K562 (cell line): ENCODE measurements around the gene PAH. TPM values are rescaled to one million over a fixed set of nuclear protein-coding genes. Genes with fewer than 3 reads are reported as not detected.

Source experiments
- ATAC-seq: fragments of 200-7000 bp; cut with Tn5 transposase; 3 replicates; pipeline ENCODE4 v1.9.1; 2020; ENCODE audit warnings: moderate library complexity
- BruUV-seq: library from RNA; stranded (reverse); fragments of 400-500 nt; replicated peaks from 2 replicates; lab custom pipeline; 2021; lab: Mats Ljungman, UMichigan
- CTCF ChIA-PET: fragments of 300-600 bp; formaldehyde crosslinking; extraction: SDS; loops from one replicate; lab custom pipeline; 2021; ENCODE audit warnings: low intra/inter-chr PET ratio; lab: Yijun Ruan, JAX
- POLR2A ChIA-PET: fragments of 300-600, 350-650 bp; sonication (Branson Sonifier 250); formaldehyde crosslinking; extraction: SDS; loops from one replicate; lab custom pipeline; 2021; ENCODE audit warnings: antibody characterized with exemption, inconsistent platforms; lab: Yijun Ruan, JAX
- DNase-seq, 4 experiments: peaks; one replicate each; pipeline versions ENCODE4 v3.0.0 to v3.0.0-alpha.2; 2011 to 2018; ENCODE audit warnings: low spot score in 3 of 4, mixed read lengths in 3 of 4; ENCODE audit errors: extremely low read depth in 1 of 4
- FAIRE-seq: peaks from 2 replicates; lab custom pipeline; 2011; peaks lifted over from hg19 to GRCh38; lab: Jason Lieb, UNC
- H2AFZ ChIP-seq: 2 replicates; pipeline ENCODE4 v1.6.0; 2011; ENCODE audit warnings: low read depth, low read length, control low read depth, inconsistent platforms
- H3K27ac ChIP-seq: fragments of 200-600 bp; 3 replicates; pipeline ENCODE4 v1.8.0; 2011; ENCODE audit warnings: low read depth, mild to moderate bottlenecking, control low read depth, inconsistent platforms, low read length, moderate library complexity, mixed read lengths; ENCODE audit errors: extremely low read depth
- H3K27me3 ChIP-seq, 2 experiments: fragments of 300-600 bp in 1 of 2; 2 replicates in 1 of 2; 3 replicates in 1 of 2; pipeline versions ENCODE4 v1.6.0 to v1.8.0; 2011; ENCODE audit warnings: inconsistent platforms in 2 of 2, low read length in 2 of 2, mild to moderate bottlenecking in 1 of 2, mixed read lengths in 1 of 2, moderate library complexity in 1 of 2; ENCODE audit not compliant: control insufficient read depth in 2 of 2, insufficient read depth in 2 of 2
- H3K36me3 ChIP-seq: fragments of 300-600 bp; 3 replicates; pipeline ENCODE4 v1.8.0; 2011; ENCODE audit warnings: mild to moderate bottlenecking, low read length, inconsistent platforms; ENCODE audit not compliant: control insufficient read depth, insufficient read depth
- H3K4me1 ChIP-seq, 2 experiments: fragments of 200-600 bp in 1 of 2; replicated peaks in 1 of 2; 2 replicates in 1 of 2; 3 replicates in 1 of 2; pipeline versions ENCODE4 v1.5.1 to v1.8.0; 2011; ENCODE audit warnings: inconsistent platforms in 2 of 2, low read length in 2 of 2, mild to moderate bottlenecking in 1 of 2, mixed read lengths in 1 of 2, moderate library complexity in 1 of 2; ENCODE audit not compliant: control insufficient read depth in 2 of 2, insufficient read depth in 2 of 2
- H3K4me2 ChIP-seq: 2 replicates; pipeline ENCODE4 v1.6.1; 2011; ENCODE audit warnings: low read length, control low read depth, inconsistent platforms, mixed read lengths; ENCODE audit not compliant: insufficient read depth
- H3K4me3 ChIP-seq: fragments of 200-600 bp; sonication (generic), shearing (Covaris generic); 2 replicates; pipeline ENCODE4 v1.5.1; 2016; ENCODE audit warnings: control low read depth, inconsistent platforms
- H3K79me2 ChIP-seq: fragments of 200-600 bp; 3 replicates; pipeline ENCODE4 v1.8.0; 2011; ENCODE audit warnings: low read length, inconsistent platforms; ENCODE audit not compliant: control insufficient read depth, insufficient read depth
- H3K9ac ChIP-seq, 2 experiments: 2 replicates each; pipeline versions ENCODE4 v1.6.0 to v1.6.1; 2011; ENCODE audit warnings: low read depth in 2 of 2, low read length in 2 of 2, control low read depth in 1 of 2, inconsistent platforms in 1 of 2, mild to moderate bottlenecking in 1 of 2, mixed read lengths in 1 of 2; ENCODE audit not compliant: insufficient read depth in 1 of 2
- H3K9me1 ChIP-seq: one replicate; pipeline ENCODE4 v1.6.0; 2011; ENCODE audit warnings: inconsistent platforms, mild to moderate bottlenecking, low read length, moderate library complexity; ENCODE audit not compliant: control insufficient read depth, insufficient read depth
- H3K9me3 ChIP-seq: replicated peaks from 2 replicates; pipeline ENCODE4 v1.5.1; 2011; ENCODE audit warnings: low read depth, low read length, inconsistent platforms; ENCODE audit not compliant: control insufficient read depth, insufficient read depth
- H4K20me1 ChIP-seq: replicated peaks from 2 replicates; pipeline ENCODE4 v1.6.1; 2011; ENCODE audit warnings: low read length, inconsistent platforms, mixed read lengths; ENCODE audit not compliant: control insufficient read depth, insufficient read depth
- CBFB ChIP-seq: sonication (generic); formaldehyde crosslinking; IDR thresholded peaks from 2 replicates; pipeline ENCODE4 v1.4.0; 2020; ENCODE audit warnings: mild to moderate bottlenecking, missing genetic modification reagents
- DNMT1 ChIP-seq: fragments of 450-650 bp; IDR thresholded peaks from 2 replicates; pipeline ENCODE4 v1.6.1; 2016; ENCODE audit warnings: antibody characterized with exemption, mild to moderate bottlenecking
- RAD21 ChIP-seq, 2 experiments: fragments of 250-450 bp in 1 of 2; fragments of 450-650 bp in 1 of 2; sonication (Bioruptor Pico) in 1 of 2; formaldehyde crosslinking in 1 of 2; IDR thresholded peaks in 1 of 2; conservative IDR thresholded peaks in 1 of 2; 2 replicates each; pipeline versions ENCODE4 v1.4.0 to v1.8.0; 2020 to 2022; ENCODE audit warnings: mild to moderate bottlenecking in 2 of 2, moderate library complexity in 1 of 2
- WGBS: fragments of 100-300 bp; shearing (Covaris generic); methylation state at CpG from one replicate; pipeline ENCODE4 v1.1.6; 2016; ENCODE audit warnings: low coverage, mixed read lengths; ENCODE audit not compliant: insufficient coverage; ENCODE audit errors: missing lambda C conversion rate; 5-methylcytosine and 5-hydroxymethylcytosine counted together
- in situ Hi-C: fragments of 300-500 bp; cut with MboI; formaldehyde crosslinking; loops from 4 replicates; pipeline ENCODE4 v1.15.0; 2018; ENCODE audit warnings: inconsistent platforms, mixed read lengths
- intact Hi-C: fragments of 100-400 bp; cut with micrococcal nuclease; formaldehyde crosslinking; loops from 2 replicates; pipeline ENCODE4 v1.14.2; 2022
- polyA plus RNA-seq, 8 experiments: library from polyadenylated mRNA; depleted of rRNA in 4 of 8; stranded (reverse) in 5 of 8; unstranded in 3 of 8; fragments of >200 nt; fragmentation: Nextera tagmentation in 2 of 8; fragmentation: Illumina TruSeq in 1 of 8; extraction: Ambion mirVana in 2 of 8; extraction: Trizol in 1 of 8; gene quantifications; 2 replicates each; pipeline versions ENCODE4 v1.2.1 to v1.2.3, GENCODE V29; 2011 to 2014; ENCODE audit warnings: inconsistent platforms in 1 of 8, missing spikeins in 1 of 8
- total RNA-seq, 7 experiments: library from RNA; depleted of rRNA in 6 of 7; stranded (reverse); fragments of >200 nt in 6 of 7; fragmentation: Illumina TruSeq in 2 of 7; extraction: Trizol in 2 of 7; gene quantifications; 2 replicates each; pipeline versions ENCODE4 v1.2.1 to v1.2.3, GENCODE V29; 2011 to 2021; ENCODE audit warnings: low replicate concordance in 1 of 7
- TF ChIP-seq, protein P1 (sequence below), 3 experiments: IDR thresholded peaks in 2 of 3; conservative IDR thresholded peaks in 1 of 3; 2 replicates each; pipeline ENCODE4 v1.5.1; 2011 to 2012; ENCODE audit warnings: low read length in 3 of 3, mild to moderate bottlenecking in 3 of 3, control low read depth in 2 of 3, improper control_type of control experiment in 1 of 3, inconsistent platforms in 1 of 3, low read depth in 1 of 3, mixed read lengths in 1 of 3, moderate library complexity in 1 of 3; ENCODE audit not compliant: insufficient read depth in 2 of 3

Gene PAH
- total and polyA plus RNA-seq, 9 of the 15 experiments (the other 6 are each of a cell fraction or from before 2014, with no cell fraction given) = 0.13 to 0.75 (median 0.69) TPM; not detected in 6

DNA sequence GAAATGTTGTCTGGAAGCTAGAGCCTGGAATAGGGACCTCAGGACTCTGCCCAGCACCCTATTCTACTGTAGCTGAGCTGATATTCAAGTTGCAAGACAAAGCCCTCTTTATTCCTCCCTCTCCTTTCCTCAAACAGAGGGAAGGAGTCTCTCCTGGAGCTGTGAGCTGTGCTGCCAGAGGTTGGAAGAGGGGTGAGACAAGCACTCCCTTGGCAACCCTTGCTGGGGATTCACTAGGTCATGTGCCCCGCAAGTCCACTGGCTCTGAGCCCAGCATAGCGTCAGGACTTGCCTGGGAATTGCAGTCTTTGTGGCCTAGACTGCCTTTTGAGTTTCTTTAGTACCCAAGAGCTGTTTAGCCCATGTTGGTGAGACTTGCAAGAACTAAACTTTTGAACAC, 29.0 kb upstream of the PAH start (continued):
- TF ChIP-seq DNMT1 = no peak

GRCh38 chr12:102939670-102940222, 22.7 kb upstream of the PAH start:
- H3K79me2 ChIP-seq = no peaks in the 10 kb centered on the region
- FAIRE-seq = no peak
- ChIA-PET POLR2A (interaction anchor here (1.7 kb wide), 1 partner anchor 8 kb away, joined by 4 read pairs; no protein-coding TSS in a partner anchor), CTCF (interaction anchor here (1.5 kb wide), 1 partner anchor 57 kb away, joined by 10 read pairs; no protein-coding TSS in a partner anchor)
- H3K27me3 ChIP-seq = no peaks in the 10 kb centered on the region
- no TSS peak for BruUV-seq
- H2AFZ ChIP-seq = no peak overlapping the region
- no peak overlapping the region for H3K9ac ChIP-seq
- no peak overlapping the region for H3K27ac ChIP-seq
- in situ Hi-C loops (no loop called here), intact Hi-C loops (no loop called here)
- no peaks in the 10 kb centered on the region for H4K20me1 ChIP-seq
- H3K4me3 ChIP-seq = no peak overlapping the region
- peak in 1 of 2 experiments; percentile 41; a peak in 2 of 4 replicates for TF ChIP-seq RAD21 (CRISPR knock-in tag; conservative IDR thresholded peaks at IDR 0.05 in 1 of 2, IDR thresholded peaks at IDR 0.05 in 1 of 2)
- TF ChIP-seq, protein P1, sequence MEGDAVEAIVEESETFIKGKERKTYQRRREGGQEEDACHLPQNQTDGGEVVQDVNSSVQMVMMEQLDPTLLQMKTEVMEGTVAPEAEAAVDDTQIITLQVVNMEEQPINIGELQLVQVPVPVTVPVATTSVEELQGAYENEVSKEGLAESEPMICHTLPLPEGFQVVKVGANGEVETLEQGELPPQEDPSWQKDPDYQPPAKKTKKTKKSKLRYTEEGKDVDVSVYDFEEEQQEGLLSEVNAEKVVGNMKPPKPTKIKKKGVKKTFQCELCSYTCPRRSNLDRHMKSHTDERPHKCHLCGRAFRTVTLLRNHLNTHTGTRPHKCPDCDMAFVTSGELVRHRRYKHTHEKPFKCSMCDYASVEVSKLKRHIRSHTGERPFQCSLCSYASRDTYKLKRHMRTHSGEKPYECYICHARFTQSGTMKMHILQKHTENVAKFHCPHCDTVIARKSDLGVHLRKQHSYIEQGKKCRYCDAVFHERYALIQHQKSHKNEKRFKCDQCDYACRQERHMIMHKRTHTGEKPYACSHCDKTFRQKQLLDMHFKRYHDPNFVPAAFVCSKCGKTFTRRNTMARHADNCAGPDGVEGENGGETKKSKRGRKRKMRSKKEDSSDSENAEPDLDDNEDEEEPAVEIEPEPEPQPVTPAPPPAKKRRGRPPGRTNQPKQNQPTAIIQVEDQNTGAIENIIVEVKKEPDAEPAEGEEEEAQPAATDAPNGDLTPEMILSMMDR (IDR thresholded peaks at IDR 0.05 in 2 of 3, conservative IDR thresholded peaks at IDR 0.05 in 1 of 3; ENCODE audit: insufficient read depth in 2 of 3, low read depth in 1 of 3, low read length in 3 of 3) = peak in 2 of 3 experiments; percentile 10 to 43; a peak in 2 of 6 replicates
- no peak for TF ChIP-seq CBFB (CRISPR knock-in tag)
- H3K9me1 ChIP-seq = no peaks in the 10 kb centered on the region
- H3K36me3 ChIP-seq = no peaks in the 10 kb centered on the region
- ATAC-seq = no peak
- DNase-seq = no peak
- 4% methylated on average over 2 of the region's 2 CpGs for WGBS
- no peaks in the 10 kb centered on the region for H3K9me3 ChIP-seq
- H3K4me1 ChIP-seq = no peaks in the 10 kb centered on the region
- no peak overlapping the region for H3K4me2 ChIP-seq
